Neuronal stem cell (in vitro differentiated cells): ENCODE measurements around the gene GPR162.
A peak's percentile ranks its signal among the peaks of the same experiment; 100 is the strongest.

Experiments
- DNase-seq: peaks from one replicate; pipeline ENCODE4 v3.0.0-alpha.2; 2013; ENCODE audit warnings: low spot score
- H2AFZ ChIP-seq: one replicate; pipeline ENCODE4 v1.6.1; 2013; ENCODE audit warnings: mild to moderate bottlenecking, low read length, inconsistent platforms
- H2AK5ac ChIP-seq: 2 replicates; pipeline ENCODE4 v1.6.1; 2013; ENCODE audit warnings: low read depth, mild to moderate bottlenecking, inconsistent platforms, low read length, moderate library complexity, mixed read lengths
- H2BK120ac ChIP-seq: 2 replicates; pipeline ENCODE4 v1.6.1; 2013; ENCODE audit warnings: low read depth, mild to moderate bottlenecking, inconsistent platforms, low read length, moderate library complexity, mixed read lengths
- H2BK12ac ChIP-seq: one replicate; pipeline ENCODE4 v1.6.1; 2013; ENCODE audit warnings: low read length, inconsistent platforms
- H2BK15ac ChIP-seq: 2 replicates; pipeline ENCODE4 v1.6.1; 2013; ENCODE audit warnings: mild to moderate bottlenecking, low read length, inconsistent platforms, mixed read lengths
- H2BK5ac ChIP-seq: one replicate; pipeline ENCODE4 v1.6.1; 2013; ENCODE audit warnings: inconsistent platforms, mild to moderate bottlenecking, low read length, moderate library complexity
- H3K14ac ChIP-seq: one replicate; pipeline ENCODE4 v1.6.1; 2013; ENCODE audit warnings: low read length, inconsistent platforms
- H3K18ac ChIP-seq: 2 replicates; pipeline ENCODE4 v1.6.1; 2013; ENCODE audit warnings: low read length, inconsistent platforms
- H3K23ac ChIP-seq: 2 replicates; pipeline ENCODE4 v1.6.1; 2013; ENCODE audit warnings: low read depth, mild to moderate bottlenecking, mixed read lengths, low read length, inconsistent platforms; ENCODE audit not compliant: poor library complexity
- H3K27ac ChIP-seq: replicated peaks from 3 replicates; pipeline ENCODE4 v1.5.1; 2013; ENCODE audit warnings: low read length, inconsistent platforms
- H3K27me3 ChIP-seq, 3 experiments: 2 replicates each; pipeline ENCODE4 v1.6.1; 2013; ENCODE audit warnings: low read length in 3 of 3, mild to moderate bottlenecking in 2 of 3, inconsistent platforms in 1 of 3, low read depth in 1 of 3, mixed read lengths in 1 of 3, moderate library complexity in 1 of 3; ENCODE audit not compliant: control insufficient read depth in 3 of 3, insufficient read depth in 3 of 3
- H3K36me3 ChIP-seq, 2 donors: replicated peaks in 1 of 2; 2 replicates each; pipeline ENCODE4 v1.6.1; 2013; ENCODE audit warnings: low read length in 2 of 2; ENCODE audit not compliant: control insufficient read depth in 2 of 2, insufficient read depth in 2 of 2
- H3K4ac ChIP-seq: 2 replicates; pipeline ENCODE4 v1.6.1; 2013; ENCODE audit warnings: inconsistent platforms, mild to moderate bottlenecking, low read length, moderate library complexity
- H3K4me1 ChIP-seq, 2 donors: 1 replicate in 1 of 2; 2 replicates in 1 of 2; pipeline ENCODE4 v1.6.1; 2013; ENCODE audit warnings: low read length in 2 of 2, low read depth in 1 of 2; ENCODE audit not compliant: control insufficient read depth in 2 of 2, insufficient read depth in 1 of 2
- H3K4me2 ChIP-seq: one replicate; pipeline ENCODE4 v1.6.1; 2013; ENCODE audit warnings: mild to moderate bottlenecking, low read length, inconsistent platforms; ENCODE audit not compliant: insufficient read depth, poor library complexity, severe bottlenecking
- H3K4me3 ChIP-seq, 2 donors: 2 replicates each; pipeline ENCODE4 v1.5.1; 2013; ENCODE audit warnings: low read length in 2 of 2, mild to moderate bottlenecking in 2 of 2, inconsistent platforms in 1 of 2, moderate library complexity in 1 of 2
- H3K79me1 ChIP-seq: one replicate; pipeline ENCODE4 v1.6.1; 2013; ENCODE audit warnings: low read depth, mild to moderate bottlenecking, inconsistent platforms, low read length, moderate library complexity
- H3K9ac ChIP-seq: one replicate; pipeline ENCODE4 v1.6.1; 2013; ENCODE audit warnings: mild to moderate bottlenecking, low read depth, low read length, inconsistent platforms; ENCODE audit not compliant: poor library complexity
- H3K9me3 ChIP-seq, 2 donors: replicated peaks in 1 of 2; 2 replicates each; pipeline versions ENCODE3 to v1.6.1; 2013; ENCODE audit warnings: low read length in 2 of 2, mild to moderate bottlenecking in 2 of 2, inconsistent platforms in 1 of 2, low read depth in 1 of 2, mixed read lengths in 1 of 2, moderate library complexity in 1 of 2; ENCODE audit not compliant: control insufficient read depth in 2 of 2, insufficient read depth in 1 of 2
- H4K8ac ChIP-seq: one replicate; pipeline ENCODE4 v1.6.1; 2013; ENCODE audit warnings: low read depth, mild to moderate bottlenecking, inconsistent platforms, low read length, moderate library complexity
- H4K91ac ChIP-seq: one replicate; pipeline ENCODE4 v1.6.1; 2013; ENCODE audit warnings: low read length, low read depth, mild to moderate bottlenecking, inconsistent platforms; ENCODE audit not compliant: poor library complexity
- WGBS, 2 donors: extraction: QIAGEN DNeasy Blood & Tissue Kit; methylation state at CpG; one replicate each; pipeline ENCODE4 v1.1.7; 2013; ENCODE audit warnings: missing lambda C conversion rate in 2 of 2, mixed read lengths in 1 of 2; ENCODE audit not compliant: insufficient read length in 2 of 2, insufficient replicate concordance in 1 of 2; ENCODE audit errors: extremely low coverage in 2 of 2; 5-methylcytosine and 5-hydroxymethylcytosine counted together

The GPR162 gene

DNA sequence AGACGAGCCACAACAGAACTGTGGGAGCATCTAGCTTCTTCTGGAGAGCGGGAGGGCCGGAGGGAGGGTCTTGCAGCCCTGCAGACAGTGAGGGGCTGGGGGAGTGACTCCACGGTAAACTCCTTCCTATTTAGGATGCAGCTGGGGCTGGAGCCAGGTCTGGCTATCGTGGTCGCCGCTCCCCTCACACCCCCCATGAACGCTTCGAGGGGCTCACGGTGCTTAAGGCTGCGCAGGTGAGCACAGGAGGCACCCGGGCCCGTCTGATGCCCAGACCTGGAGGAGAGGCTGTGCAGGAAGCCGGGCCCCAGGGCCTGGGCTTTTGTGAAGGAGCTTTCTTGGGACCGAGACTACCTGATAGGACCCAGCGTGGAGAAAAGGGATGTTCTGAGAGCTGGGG lies 15.2 kb downstream of the GPR162 start:
- Histone ChIP-seq H2BK120ac (peak overlapping the region; percentile 21), H2BK12ac (no peak overlapping the region), H3K4me2 (no peak overlapping the region), H4K91ac (no peak overlapping the region), H3K9ac (no peak overlapping the region), H3K27ac (no peak overlapping the region), H2AK5ac (no peak overlapping the region), H3K14ac (no peak overlapping the region), H2BK5ac (no peak overlapping the region), H3K36me3 (peaks cover 57 to 92% of the 10 kb centered on the region in 2 donors), H3K27me3 (no peaks in the 10 kb centered on the region), H3K79me1 (no peaks in the 10 kb centered on the region), H2AFZ (no peak overlapping the region), H3K23ac (no peak overlapping the region), H3K4me1 (peaks cover 0 to 11% of the 10 kb centered on the region in 2 donors), H3K9me3 (no peaks in the 10 kb centered on the region), H3K18ac (no peak overlapping the region), H2BK15ac (no peak overlapping the region), H3K4ac (no peak overlapping the region), H3K4me3 (peak overlapping the region in 1 of 2 donors; percentile 22), H4K8ac (no peak overlapping the region)
- WGBS, 2 donors: no CpG with 5 or more reads among the region's 16 CpGs
- no peak for DNase-seq

DNA sequence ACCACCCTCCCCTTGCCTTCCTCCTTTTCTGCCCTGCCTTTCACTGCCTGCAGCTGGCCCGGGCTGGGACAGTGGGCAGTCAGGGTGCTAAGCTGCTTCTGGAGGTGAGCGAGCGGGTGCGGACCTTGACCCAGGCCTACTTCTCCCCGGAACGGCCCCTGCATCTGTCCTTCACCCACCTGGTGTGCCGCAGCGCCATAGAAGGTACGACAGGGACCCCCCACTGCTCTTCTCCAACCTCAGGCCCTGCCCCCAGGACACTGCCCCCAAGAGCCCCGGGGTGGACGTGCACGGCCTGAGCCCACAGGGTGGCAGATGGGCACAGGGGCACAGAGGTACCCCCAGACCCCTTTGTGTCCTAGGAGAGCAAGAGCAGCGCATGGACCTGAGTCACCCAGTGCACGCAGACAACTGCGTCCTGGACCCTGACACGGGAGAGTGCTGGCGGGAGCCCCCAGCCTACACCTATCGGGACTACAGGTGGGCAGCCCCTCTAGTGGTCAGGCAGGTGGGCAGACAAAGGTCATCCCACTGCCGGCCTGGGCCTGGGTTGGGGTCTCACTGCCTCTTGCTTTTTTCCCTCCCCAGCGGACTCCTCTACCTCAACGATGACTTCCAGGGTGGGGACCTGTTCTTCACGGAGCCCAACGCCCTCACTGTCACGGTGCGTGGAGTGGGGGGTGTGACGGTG lies 15.9 kb downstream of the GPR162 start:
- Histone ChIP-seq H3K4me1 (peaks cover 0 to 11% of the 10 kb centered on the region in 2 donors), H3K18ac (no peak overlapping the region), H3K9me3 (no peaks in the 10 kb centered on the region), H2BK12ac (no peak overlapping the region), H3K23ac (peak overlapping the region; percentile 82), H3K14ac (no peak overlapping the region), H2AK5ac (peak overlapping the region; percentile 26), H4K8ac (peak overlapping the region; percentile 8), H3K36me3 (peaks cover 54 to 92% of the 10 kb centered on the region in 2 donors), H3K9ac (peak overlapping the region; percentile 74), H2BK120ac (peak overlapping the region; percentile 21), H2BK5ac (peak overlapping the region; percentile 15), H3K4me2 (no peak overlapping the region), H3K27me3 (no peaks in the 10 kb centered on the region), H3K4me3 (peak overlapping the region in 1 of 2 donors; percentile 22), H4K91ac (no peak overlapping the region), H2AFZ (no peak overlapping the region), H3K79me1 (no peaks in the 10 kb centered on the region), H2BK15ac (no peak overlapping the region), H3K4ac (no peak overlapping the region), H3K27ac (no peak overlapping the region)
- DNase-seq: no peak
- no CpG with 5 or more reads among the region's 26 CpGs for WGBS, 2 donors

DNA sequence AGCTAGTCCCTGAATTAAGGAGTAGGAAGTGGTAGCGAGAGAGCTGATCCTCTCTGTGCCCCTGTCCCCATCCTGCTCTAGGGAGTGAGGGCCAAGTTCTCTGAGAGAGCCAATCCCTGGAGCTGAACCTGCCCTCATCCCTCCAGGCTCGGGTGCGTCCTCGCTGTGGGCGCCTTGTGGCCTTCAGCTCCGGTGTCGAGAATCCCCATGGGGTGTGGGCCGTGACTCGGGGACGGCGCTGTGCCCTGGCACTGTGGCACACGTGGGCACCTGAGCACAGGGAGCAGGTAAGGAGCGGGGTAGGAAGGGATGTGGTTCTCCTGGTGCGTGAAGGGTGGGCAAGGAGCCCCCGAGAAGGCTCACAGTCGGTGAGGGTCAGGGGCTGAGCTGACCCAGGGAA lies 17.2 kb downstream of the GPR162 start:
- no peak for DNase-seq
- Histone ChIP-seq H3K4me2 (no peak overlapping the region), H3K9me3 (no peaks in the 10 kb centered on the region), H4K91ac (no peak overlapping the region), H3K14ac (peak overlapping the region; percentile 25), H4K8ac (no peak overlapping the region), H3K36me3 (peaks cover 60 to 96% of the 10 kb centered on the region in 2 donors), H2AK5ac (no peak overlapping the region), H3K79me1 (peaks cover 2% of the 10 kb centered on the region), H2AFZ (no peak overlapping the region), H3K27me3 (no peaks in the 10 kb centered on the region), H3K9ac (no peak overlapping the region), H2BK12ac (no peak overlapping the region), H3K18ac (no peak overlapping the region), H2BK120ac (no peak overlapping the region), H2BK5ac (peak overlapping the region; percentile 21), H3K4me3 (peak overlapping the region in 1 of 2 donors; percentile 1), H3K23ac (peak overlapping the region; percentile 83), H3K4ac (peak overlapping the region; percentile 60), H3K27ac (no peak overlapping the region), H2BK15ac (no peak overlapping the region), H3K4me1 (peaks cover 0 to 11% of the 10 kb centered on the region in 2 donors)
- WGBS, 2 donors: no CpG with 5 or more reads among the region's 16 CpGs

- H3K27me3 ChIP-seq: no peaks in the 10 kb centered on the region
- H2AK5ac ChIP-seq: no peak overlapping the region
- H2AFZ ChIP-seq: no peak overlapping the region
- H4K8ac ChIP-seq: no peak overlapping the region
- no CpG with 5 or more reads among the region's 10 CpGs for WGBS, 2 donors
- no peak overlapping the region for H2BK15ac ChIP-seq
- no peak for DNase-seq
- no peak overlapping the region for H2BK12ac ChIP-seq
- no peak overlapping the region for H3K9ac ChIP-seq
- no peaks in the 10 kb centered on the region for H3K9me3 ChIP-seq
- H3K36me3 ChIP-seq: peaks cover 59 to 94% of the 10 kb centered on the region in 2 donors
- H3K79me1 ChIP-seq: peaks cover 2% of the 10 kb centered on the region
- no peak overlapping the region for H3K4me2 ChIP-seq
- H4K91ac ChIP-seq: no peak overlapping the region
- no peak overlapping the region for H2BK5ac ChIP-seq
- H3K14ac ChIP-seq: no peak overlapping the region
- peak overlapping the region; percentile 48 for H3K18ac ChIP-seq
- H3K27ac ChIP-seq: peak overlapping the region; percentile 54
- peaks cover 0 to 11% of the 10 kb centered on the region in 2 donors for H3K4me1 ChIP-seq
- H2BK120ac ChIP-seq: no peak overlapping the region
- H3K4me3 ChIP-seq: no peak overlapping the region
- H3K4ac ChIP-seq: no peak overlapping the region
- H3K23ac ChIP-seq: no peak overlapping the region
Observed at GRCh38 chr12:6839482-6840201, 18.0 kb downstream of the GPR162 start.
